NCI-H146 (cell line): ENCODE measurements around the gene RASGRF1.
A peak's percentile ranks its signal among the peaks of the same experiment; 100 is the strongest.

Source experiments
- DNase-seq: peaks from one replicate; lab custom pipeline; 2025; lab: John Stamatoyannopoulos, UW

Gene RASGRF1

DNA sequence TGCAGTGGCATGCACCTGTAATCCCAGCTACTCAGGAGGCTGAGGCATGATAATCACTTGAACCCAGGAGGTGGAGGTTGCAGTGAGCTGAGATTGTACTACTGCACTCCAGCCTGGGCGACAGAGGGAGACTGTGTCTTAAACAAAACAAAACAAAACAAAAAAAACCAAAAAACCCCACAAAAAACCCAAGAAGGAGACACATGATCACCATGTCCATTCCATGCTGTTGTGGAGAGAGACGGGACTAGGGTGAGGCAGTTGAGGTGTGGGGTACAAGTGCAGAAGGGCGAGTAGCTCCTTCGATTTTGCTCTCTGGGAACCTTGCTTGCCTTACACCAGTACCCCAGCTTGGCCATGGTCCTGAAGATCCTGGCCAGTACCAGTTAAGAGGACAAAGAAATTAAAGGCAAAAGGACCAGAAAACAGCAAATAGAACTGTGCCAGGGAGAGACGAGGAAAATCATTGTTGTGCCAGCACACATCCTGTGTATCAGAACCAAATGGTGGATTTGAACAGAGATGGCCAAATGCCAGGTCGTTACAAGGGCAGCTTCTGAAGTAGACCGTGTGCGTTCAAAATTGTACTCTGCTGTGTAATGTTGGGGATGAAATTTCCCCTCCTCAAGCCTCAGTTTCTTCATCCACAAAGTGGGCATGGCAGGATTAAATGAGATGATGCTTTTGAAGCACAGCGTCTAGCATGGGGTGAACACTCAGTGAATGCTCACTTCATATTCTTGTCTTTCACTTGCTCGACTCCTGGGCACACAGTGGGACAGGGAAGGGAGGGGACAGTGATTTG is 102.8 kb downstream of the RASGRF1 start:
- DNase-seq = no peak

- no peak for DNase-seq
Observed at GRCh38 chr15:78985859-78986475, 104.6 kb downstream of the RASGRF1 start.

GRCh38 chr15:78984041-78984440 is 106.5 kb downstream of the RASGRF1 start:
- DNase-seq = no peak

DNA sequence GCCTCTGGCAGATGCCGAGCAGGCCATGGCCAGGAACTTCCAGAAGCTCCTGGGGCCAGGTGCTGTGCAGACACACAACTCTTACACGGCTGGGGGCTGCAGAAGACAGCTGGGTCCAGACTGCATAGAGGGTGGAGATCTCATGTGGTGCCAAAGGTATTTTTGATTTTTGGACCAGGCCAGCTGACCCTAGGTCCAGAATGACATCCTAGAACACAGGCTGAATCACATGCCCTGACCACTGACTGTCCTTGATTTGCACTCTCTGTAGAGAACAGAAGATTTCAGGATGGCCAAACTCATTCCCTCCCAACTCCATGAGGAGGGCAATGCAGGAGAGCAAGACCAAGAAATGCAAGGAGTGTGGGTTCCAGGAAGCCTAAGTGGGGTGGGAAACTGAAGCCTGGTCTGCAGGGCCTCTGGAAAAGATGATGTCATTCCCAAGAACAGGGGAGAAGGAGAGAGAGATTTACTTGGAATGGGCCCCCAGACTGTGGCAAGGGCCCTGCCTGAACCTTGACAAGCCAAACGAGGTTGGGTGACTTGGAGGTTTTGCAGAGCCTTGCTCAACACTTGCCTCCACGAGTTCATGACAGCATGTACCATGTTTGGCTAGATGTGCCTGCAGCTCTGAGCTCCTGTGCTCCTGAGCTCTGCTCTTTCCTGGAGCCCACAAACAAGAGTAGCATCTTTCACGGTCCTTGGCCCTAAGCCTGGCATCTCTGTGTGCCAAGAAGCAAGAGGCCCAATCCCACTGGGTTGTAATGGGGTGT is 107.2 kb downstream of the RASGRF1 start:
- no peak for DNase-seq

- DNase-seq = no peak
Observed at GRCh38 chr15:78982736-78983135, 107.8 kb downstream of the RASGRF1 start.

GRCh38 chr15:78981532-78982313 is 108.9 kb downstream of the RASGRF1 start:
- no peak for DNase-seq

DNA sequence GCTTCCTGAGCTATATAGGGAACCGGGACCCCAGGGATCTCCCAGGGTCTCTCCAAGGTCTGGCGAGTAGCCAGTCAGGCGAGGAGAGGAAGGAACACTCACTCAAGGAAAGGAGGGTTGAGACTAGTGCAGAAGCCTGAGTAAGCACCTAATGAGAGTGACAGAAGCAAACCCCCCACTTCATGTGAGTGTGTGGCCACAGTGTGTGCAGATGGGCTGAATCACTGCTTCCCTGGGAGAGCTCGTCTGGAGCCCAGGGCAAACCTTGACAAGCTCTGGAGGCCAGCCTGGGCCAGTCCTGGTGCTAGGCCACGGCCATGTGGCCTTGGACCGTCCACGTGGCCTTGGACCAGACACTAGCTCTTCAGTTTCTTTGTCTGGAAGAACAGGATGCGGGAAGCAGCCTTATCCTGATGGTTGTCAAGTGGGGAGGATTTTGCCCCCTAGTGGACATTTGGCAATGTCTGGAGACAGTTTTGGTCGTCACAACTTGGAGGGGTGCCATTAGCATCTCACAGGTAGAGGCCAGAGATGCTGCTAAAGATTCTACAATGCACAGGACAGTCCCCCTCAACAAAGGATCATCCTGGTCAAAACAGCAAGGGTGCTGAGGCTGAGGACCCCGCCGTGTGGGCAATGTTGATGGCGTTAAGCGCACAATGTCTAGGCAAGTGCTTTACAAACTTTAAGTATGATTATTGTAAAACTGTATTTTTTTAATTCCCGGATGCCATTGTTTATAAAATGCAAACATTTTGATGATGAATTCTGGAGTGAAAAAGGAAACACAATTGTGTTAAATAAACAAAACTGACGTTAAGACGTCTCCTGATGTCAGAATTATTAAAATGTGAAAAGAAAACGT is 110.9 kb downstream of the RASGRF1 start:
- DNase-seq = peak; percentile 76

DNA sequence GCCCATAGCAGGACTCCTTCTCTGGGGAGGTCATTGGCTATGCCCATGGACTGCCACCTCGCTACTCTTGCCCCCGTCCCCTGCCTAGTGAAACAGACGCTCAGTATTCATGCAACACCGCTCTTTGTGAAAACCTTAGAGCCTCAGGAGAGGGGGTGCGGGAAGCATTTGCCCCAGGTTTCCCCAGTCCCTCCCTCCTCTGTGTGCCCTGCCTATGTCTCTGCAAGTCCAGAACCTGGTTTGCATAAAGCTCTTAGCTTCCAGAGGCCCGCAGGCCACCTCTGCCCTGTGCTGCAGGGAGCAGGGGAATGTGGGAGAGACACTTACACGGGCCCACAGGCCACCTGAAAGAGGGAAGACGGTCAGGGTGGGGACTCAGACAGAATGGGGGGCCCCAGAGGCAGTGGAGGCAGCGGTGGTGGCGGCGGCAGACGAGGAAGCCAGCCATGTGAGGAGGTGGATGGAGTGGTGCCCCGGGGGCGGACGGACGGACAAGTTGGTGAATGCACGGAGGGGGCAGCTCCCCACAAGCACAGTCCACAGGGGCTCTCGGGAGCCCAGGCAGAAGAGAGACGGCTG is 111.9 kb downstream of the RASGRF1 start:
- DNase-seq = no peak

- DNase-seq = no peak
Observed at GRCh38 chr15:78977591-78978347, 112.8 kb downstream of the RASGRF1 start.

GRCh38 chr15:78977091-78977571 is 113.4 kb downstream of the RASGRF1 start:
- DNase-seq = no peak

DNA sequence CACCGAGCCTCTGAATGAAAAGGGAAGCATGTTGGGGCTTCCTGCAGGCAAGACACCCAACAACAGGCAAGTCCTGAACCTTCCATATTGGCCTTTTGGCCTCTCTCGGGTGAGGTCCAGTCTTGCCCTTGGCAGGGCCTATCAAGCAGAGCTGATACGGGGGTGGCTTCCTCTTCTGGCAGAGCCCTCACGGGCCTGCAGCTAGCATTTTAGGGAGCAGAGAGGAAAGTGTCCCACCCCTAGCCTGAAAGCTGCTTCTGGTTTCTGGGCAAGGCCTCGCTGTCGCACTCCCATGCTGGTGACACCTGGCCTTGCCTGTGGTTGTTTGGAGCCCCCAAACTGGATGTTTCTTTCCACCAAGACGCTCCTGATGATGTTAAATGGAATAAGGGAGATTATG is 113.9 kb downstream of the RASGRF1 start:
- DNase-seq = no peak

DNA sequence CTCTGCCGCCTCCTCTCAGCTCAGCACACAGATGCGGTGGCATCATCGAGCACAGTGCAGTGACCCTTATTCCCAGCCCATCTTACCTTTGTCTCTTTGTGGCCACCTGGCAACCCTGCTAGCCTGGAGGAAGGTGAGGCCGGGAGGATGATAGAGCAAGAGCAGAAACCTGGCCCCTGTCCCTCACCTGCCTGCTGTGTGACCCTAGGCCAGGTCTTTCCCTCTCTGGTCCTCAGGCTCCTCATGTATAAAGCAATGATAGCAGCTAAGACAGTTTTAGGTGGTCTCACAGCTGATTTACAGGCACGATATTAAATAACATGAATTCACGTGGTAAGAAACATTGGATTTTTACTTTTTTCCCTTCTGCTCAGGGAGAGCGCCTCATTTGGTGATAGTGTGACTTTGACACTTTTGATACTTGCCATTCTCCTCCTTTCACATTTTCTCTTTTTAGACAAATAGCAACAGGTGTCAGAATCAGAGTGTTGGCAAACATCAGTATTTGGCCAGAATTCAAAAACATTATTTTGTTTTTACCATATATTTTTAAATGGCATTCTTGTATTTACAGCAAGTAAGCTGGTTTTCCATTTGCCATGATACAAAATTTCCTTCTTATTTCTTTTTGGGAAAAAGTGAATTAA is 116.2 kb downstream of the RASGRF1 start:
- DNase-seq = no peak

GRCh38 chr15:78969687-78970349 is 120.8 kb downstream of the RASGRF1 start:
- DNase-seq = no peak

GRCh38 chr15:78968539-78969271 is 121.9 kb downstream of the RASGRF1 start:
- DNase-seq = no peak

- no peak for DNase-seq
Observed at GRCh38 chr15:78968114-78968513, 122.5 kb downstream of the RASGRF1 start.

DNA sequence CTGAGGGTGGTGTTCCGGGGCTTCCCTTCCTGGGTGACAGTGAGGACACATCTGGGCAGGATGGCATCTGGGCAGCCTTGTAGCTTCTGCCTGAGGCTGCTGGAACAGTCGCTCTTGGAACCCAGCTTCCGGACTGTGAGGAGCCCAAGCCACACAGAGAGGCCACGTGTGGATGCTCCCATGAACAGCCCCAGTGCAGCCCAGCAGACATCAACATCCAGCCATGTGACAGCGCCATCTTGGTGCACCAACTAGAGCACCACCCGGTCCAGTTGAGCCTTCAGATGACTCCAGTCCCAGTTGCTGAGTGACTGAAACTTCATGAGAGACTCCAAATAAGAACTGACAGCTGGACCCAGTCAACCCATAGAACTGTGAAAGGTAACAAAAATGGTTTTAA is 130.3 kb downstream of the RASGRF1 start:
- no peak for DNase-seq

DNA sequence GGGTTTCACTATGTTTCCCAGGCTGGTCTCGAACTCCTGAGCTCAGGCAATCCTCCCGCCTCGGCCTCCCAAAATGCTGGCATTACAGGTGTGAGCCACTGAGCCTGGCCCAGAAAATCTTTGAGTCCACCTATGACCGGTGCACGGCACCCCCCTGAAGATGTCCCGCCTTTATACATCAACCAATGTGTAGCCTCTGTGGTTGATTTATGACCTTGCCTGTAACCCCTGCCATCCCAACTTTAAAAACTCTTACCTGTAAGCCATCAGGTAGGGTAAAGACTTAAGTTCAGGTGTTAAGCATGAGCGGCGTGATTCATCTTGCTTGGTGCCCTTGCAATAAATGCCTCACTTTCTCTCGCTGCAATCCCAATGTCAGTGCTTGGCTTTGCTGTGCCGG is 131.2 kb downstream of the RASGRF1 start:
- no peak for DNase-seq
